SU-DHL-6 (cell line): Measurements from ENCODE around the gene ANK3.

Source experiments
- CTCF ChIP-seq: fragments of 200-600 bp; sonication (generic); IDR thresholded peaks from one replicate; pipeline ENCODE4 v1.5.1; 2017; ENCODE audit warnings: antibody characterized with exemption, mild to moderate bottlenecking, low read length, moderate library complexity; ENCODE audit not compliant: insufficient read depth, poor library complexity, severe bottlenecking
- EZH2phosphoT487 ChIP-seq: fragments of 200-600 bp; sonication (generic), shearing (Covaris generic); conservative IDR thresholded peaks from 2 replicates; pipeline ENCODE4 v1.6.1; 2018; ENCODE audit warnings: mild to moderate bottlenecking, antibody characterized with exemption, low read length, moderate library complexity, mixed read lengths

GRCh38 chr10:60309371-60309770, 80.3 kb downstream of the ANK3 start:
- no peak for TF ChIP-seq CTCF
- TF ChIP-seq EZH2phosphoT487 = no peak
